ENCODE measurements around the gene SLC39A11. TPM values are rescaled to one million over a fixed set of nuclear protein-coding genes. Genes with fewer than 3 reads are reported as not detected.

SLC39A11 gene
- total RNA-seq, 4 donors from 2014 or later: 45.2 to 59.5 (median 49.2) TPM

DNA sequence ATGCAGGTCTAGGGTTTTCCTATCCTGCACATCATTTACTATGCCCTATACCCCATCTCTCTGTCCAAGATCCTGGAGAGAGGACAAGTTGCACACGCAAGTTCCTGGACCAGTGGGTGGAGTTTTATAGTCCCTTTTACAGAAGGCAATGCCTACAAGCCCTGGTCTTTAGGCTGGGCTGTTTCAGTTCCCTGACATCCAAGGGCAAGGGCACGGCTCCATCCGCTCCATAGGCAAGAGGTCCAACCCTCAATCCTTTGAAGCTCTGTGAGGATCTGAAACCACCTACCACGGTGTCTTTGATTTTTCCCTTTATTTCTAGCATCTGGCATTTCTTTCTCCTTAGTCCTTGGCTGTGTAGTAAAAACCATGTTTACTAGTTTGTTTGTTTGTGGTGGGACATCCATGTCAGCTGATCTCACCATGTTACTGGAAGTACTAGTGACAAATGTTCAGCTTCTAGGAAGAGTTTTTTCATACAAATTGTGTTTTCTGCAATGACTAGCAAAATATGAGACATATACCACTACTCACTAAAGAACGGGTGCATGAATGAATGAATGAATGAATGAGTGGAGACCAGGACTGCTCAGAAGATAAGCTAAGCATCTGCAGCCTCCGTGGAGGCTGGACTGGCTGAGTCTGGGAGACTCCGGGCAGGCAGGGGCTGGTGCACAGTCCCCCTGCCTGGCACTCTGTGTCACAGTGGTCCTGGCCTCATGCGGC lies 359.4 kb downstream of the SLC39A11 start:
- Histone ChIP-seq H3K36me3 (peaks cover 22% of the 10 kb centered on the region), H3K9me3 (no peaks in the 10 kb centered on the region), H3K27ac (no peak overlapping the region), H3K4me1 (no peaks in the 10 kb centered on the region), H3K4me3 (no peak overlapping the region), H3K27me3 (no peaks in the 10 kb centered on the region)
- DNase-seq (ENCODE audit: low spot score in 2 of 2): no peak
- WGBS: 91% methylated on average over 8 of the region's 8 CpGs
- no peak for TF ChIP-seq POLR2A (IDR thresholded peaks at IDR 0.05)
- TF ChIP-seq EP300 (IDR thresholded peaks at IDR 0.05): no peak
- no peak for TF ChIP-seq POLR2AphosphoS5 (IDR thresholded peaks at IDR 0.05)
- TF ChIP-seq, protein P1, sequence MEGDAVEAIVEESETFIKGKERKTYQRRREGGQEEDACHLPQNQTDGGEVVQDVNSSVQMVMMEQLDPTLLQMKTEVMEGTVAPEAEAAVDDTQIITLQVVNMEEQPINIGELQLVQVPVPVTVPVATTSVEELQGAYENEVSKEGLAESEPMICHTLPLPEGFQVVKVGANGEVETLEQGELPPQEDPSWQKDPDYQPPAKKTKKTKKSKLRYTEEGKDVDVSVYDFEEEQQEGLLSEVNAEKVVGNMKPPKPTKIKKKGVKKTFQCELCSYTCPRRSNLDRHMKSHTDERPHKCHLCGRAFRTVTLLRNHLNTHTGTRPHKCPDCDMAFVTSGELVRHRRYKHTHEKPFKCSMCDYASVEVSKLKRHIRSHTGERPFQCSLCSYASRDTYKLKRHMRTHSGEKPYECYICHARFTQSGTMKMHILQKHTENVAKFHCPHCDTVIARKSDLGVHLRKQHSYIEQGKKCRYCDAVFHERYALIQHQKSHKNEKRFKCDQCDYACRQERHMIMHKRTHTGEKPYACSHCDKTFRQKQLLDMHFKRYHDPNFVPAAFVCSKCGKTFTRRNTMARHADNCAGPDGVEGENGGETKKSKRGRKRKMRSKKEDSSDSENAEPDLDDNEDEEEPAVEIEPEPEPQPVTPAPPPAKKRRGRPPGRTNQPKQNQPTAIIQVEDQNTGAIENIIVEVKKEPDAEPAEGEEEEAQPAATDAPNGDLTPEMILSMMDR (IDR thresholded peaks at IDR 0.05): no peak

GRCh38 chr17:72730077-72730476 lies 362.4 kb downstream of the SLC39A11 start:
- H3K4me1 ChIP-seq: peaks cover 5% of the 10 kb centered on the region
- H3K4me3 ChIP-seq: no peak overlapping the region
- peaks cover 9% of the 10 kb centered on the region for H3K36me3 ChIP-seq
- no peaks in the 10 kb centered on the region for H3K27me3 ChIP-seq
- no peak overlapping the region for H3K27ac ChIP-seq
- TF ChIP-seq EP300 (IDR thresholded peaks at IDR 0.05) (no peak), POLR2AphosphoS5 (IDR thresholded peaks at IDR 0.05) (no peak), POLR2A (IDR thresholded peaks at IDR 0.05) (no peak)
- TF ChIP-seq, protein P1 (IDR thresholded peaks at IDR 0.05): no peak
- H3K9me3 ChIP-seq: no peaks in the 10 kb centered on the region
- DNase-seq (ENCODE audit: low spot score in 2 of 2): no peak
- 71% methylated on average over 7 of the region's 7 CpGs for WGBS

DNA sequence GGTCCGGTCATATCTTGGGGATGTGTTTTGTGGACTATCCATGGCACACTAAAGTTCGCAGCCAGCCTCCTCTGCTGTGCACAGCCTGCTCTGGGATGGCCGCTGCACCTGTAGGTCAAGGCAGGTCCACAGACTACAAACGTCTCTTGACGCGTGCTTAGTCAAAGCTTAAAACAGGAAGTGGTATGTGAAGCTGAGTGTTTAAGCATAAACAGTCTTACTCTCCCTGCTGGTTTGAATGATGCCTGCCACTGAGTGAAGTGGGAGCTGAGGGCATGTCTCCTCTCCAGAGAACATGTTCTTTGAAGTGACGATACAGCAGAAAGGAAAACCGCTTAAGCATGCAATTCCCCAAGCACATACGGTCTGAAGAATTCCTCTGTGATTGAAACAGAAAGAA lies 365.6 kb downstream of the SLC39A11 start:
- no peaks in the 10 kb centered on the region for H3K27me3 ChIP-seq
- H3K4me3 ChIP-seq: no peak overlapping the region
- 75% methylated on average over 9 of the region's 9 CpGs for WGBS
- no peak overlapping the region for H3K27ac ChIP-seq
- H3K9me3 ChIP-seq: no peaks in the 10 kb centered on the region
- no peak for DNase-seq (ENCODE audit: low spot score in 2 of 2)
- H3K36me3 ChIP-seq: no peaks in the 10 kb centered on the region
- TF ChIP-seq EP300 (IDR thresholded peaks at IDR 0.05): no peak
- TF ChIP-seq POLR2AphosphoS5 (IDR thresholded peaks at IDR 0.05): no peak
- TF ChIP-seq, protein P1 (IDR thresholded peaks at IDR 0.05): no peak
- no peak for TF ChIP-seq POLR2A (IDR thresholded peaks at IDR 0.05)
- H3K4me1 ChIP-seq: peaks cover 5% of the 10 kb centered on the region

DNA sequence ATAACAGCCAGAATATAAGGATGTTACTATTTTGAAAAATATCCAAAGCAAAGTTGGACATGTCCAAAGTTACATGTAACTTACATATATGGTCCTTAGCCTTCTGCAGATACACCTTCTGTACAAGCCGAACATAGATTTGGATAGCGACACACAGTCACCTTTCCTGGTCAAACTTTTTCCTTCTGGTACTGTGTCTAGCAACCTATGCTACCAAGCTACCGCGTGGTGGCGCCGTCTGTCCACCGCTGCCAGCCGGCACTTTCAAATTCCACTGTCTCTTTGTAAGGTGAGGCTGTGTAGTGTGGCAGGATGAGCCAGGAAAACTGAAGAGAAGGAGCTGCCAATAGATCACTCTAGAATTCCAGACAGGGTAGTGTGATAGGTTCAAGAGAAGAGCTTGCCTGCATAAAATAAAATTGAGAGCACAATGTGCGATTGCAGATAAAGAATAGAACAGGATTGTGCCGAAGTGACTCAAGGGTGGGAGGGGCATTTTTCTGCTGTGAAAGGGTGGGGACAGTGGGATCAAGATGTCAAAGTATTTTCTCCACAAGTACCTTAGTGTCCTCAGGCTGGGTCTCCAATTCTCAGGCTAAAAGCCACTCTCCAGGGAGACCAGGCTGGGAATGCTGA lies 366.9 kb downstream of the SLC39A11 start:
- Histone ChIP-seq H3K4me1 (peaks cover 5% of the 10 kb centered on the region), H3K9me3 (no peaks in the 10 kb centered on the region), H3K27me3 (no peaks in the 10 kb centered on the region), H3K36me3 (no peaks in the 10 kb centered on the region), H3K27ac (no peak overlapping the region), H3K4me3 (no peak overlapping the region)
- WGBS: 31% methylated on average over 10 of the region's 10 CpGs
- DNase-seq (ENCODE audit: low spot score in 2 of 2): no peak
- TF ChIP-seq POLR2AphosphoS5 (IDR thresholded peaks at IDR 0.05): no peak
- TF ChIP-seq, protein P1 (IDR thresholded peaks at IDR 0.05): peak; percentile 55 to 86

GRCh38 chr17:72724267-72724666 lies 368.2 kb downstream of the SLC39A11 start:
- 73% methylated on average over 2 of the region's 2 CpGs for WGBS
- Histone ChIP-seq H3K36me3 (no peaks in the 10 kb centered on the region), H3K9me3 (no peaks in the 10 kb centered on the region), H3K27me3 (no peaks in the 10 kb centered on the region), H3K4me3 (no peak overlapping the region), H3K4me1 (peaks cover 5% of the 10 kb centered on the region), H3K27ac (no peak overlapping the region)
- TF ChIP-seq POLR2AphosphoS5 (IDR thresholded peaks at IDR 0.05) (no peak), POLR2A (IDR thresholded peaks at IDR 0.05) (no peak), EP300 (IDR thresholded peaks at IDR 0.05) (no peak)
- TF ChIP-seq, protein P1 (IDR thresholded peaks at IDR 0.05): no peak
- DNase-seq (ENCODE audit: low spot score in 2 of 2): no peak
